ENCODE measurements around the gene LENEP.

The LENEP gene

DNA sequence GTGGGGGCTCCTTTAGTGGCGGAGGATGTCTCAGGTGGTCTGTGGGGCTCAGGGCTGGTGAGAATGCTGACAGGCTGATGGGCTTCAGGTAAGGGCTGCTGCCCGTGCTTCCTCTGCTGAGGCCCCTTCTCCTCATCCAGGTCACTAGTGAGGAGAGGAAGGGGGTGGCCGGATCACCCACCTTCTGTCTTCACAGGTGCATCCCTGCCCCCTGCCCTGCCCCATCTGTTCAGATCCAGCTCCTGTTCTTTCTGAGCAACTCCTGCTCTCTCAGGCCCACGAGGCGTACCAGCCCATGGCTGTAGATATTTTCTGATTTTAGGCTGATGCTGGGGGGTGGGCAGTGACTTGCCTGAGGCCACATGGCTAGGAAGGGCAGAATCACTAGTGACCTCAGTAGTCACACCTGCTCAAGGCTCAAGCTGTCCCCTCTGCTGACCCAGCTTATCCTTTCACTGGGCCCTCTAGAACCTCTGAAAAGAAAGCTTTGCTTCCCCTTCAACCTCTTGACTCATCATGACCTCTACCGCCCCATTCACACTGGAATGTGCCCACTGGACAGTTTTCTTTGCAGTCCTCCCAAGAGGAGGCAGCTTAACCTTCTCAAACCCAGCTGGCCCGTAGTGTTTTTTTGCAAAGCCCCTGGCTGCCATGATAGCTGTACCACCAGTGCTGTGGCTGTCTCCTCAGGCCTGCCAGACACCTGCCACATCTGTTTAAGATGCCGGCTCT lies 25.4 kb downstream of the LENEP start:
- TF ChIP-seq, protein P1, sequence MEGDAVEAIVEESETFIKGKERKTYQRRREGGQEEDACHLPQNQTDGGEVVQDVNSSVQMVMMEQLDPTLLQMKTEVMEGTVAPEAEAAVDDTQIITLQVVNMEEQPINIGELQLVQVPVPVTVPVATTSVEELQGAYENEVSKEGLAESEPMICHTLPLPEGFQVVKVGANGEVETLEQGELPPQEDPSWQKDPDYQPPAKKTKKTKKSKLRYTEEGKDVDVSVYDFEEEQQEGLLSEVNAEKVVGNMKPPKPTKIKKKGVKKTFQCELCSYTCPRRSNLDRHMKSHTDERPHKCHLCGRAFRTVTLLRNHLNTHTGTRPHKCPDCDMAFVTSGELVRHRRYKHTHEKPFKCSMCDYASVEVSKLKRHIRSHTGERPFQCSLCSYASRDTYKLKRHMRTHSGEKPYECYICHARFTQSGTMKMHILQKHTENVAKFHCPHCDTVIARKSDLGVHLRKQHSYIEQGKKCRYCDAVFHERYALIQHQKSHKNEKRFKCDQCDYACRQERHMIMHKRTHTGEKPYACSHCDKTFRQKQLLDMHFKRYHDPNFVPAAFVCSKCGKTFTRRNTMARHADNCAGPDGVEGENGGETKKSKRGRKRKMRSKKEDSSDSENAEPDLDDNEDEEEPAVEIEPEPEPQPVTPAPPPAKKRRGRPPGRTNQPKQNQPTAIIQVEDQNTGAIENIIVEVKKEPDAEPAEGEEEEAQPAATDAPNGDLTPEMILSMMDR (IDR thresholded peaks at IDR 0.05; ENCODE audit: insufficient read depth, low read length, missing control alignments), result no peak
- no peak for DNase-seq (ENCODE audit: low read depth, low spot score)
- H3K4me3 ChIP-seq (ENCODE audit: low read depth, low read length), result no peak overlapping the region
- CTCF ChIA-PET, result interaction anchor here (1.0 to 10.5 kb wide), 17 partner anchors 9 to 174 kb away, joined by 3 to 244 read pairs (median 7); partner anchors contain the start of genes ADAM15, DCST1, DCST2 and KRTCAP2
- POLR2A ChIA-PET, result interaction anchor here (1.5 kb wide), 1 partner anchor 48 kb away, joined by 5 read pairs; the partner anchor contains the start of gene SHC1

- H3K4me3 ChIP-seq (ENCODE audit: low read depth, low read length), result no peak overlapping the region
- ChIA-PET CTCF (interaction anchor here (0.7 to 10.5 kb wide), 15 partner anchors 9 to 192 kb away, joined by 3 to 244 read pairs (median 5); partner anchors contain the start of genes ADAM15, DCST1, DCST2 and KRTCAP2), POLR2A (interaction anchor here (1.5 kb wide), 1 partner anchor 49 kb away, joined by 5 read pairs; the partner anchor contains the start of gene SHC1)
- DNase-seq (ENCODE audit: low read depth, low spot score), result no peak
- TF ChIP-seq, protein P1 (IDR thresholded peaks at IDR 0.05; ENCODE audit: insufficient read depth, low read length, missing control alignments), result no peak
Measured at GRCh38 chr1:155019377-155020245, 26.2 kb downstream of the LENEP start.

DNA sequence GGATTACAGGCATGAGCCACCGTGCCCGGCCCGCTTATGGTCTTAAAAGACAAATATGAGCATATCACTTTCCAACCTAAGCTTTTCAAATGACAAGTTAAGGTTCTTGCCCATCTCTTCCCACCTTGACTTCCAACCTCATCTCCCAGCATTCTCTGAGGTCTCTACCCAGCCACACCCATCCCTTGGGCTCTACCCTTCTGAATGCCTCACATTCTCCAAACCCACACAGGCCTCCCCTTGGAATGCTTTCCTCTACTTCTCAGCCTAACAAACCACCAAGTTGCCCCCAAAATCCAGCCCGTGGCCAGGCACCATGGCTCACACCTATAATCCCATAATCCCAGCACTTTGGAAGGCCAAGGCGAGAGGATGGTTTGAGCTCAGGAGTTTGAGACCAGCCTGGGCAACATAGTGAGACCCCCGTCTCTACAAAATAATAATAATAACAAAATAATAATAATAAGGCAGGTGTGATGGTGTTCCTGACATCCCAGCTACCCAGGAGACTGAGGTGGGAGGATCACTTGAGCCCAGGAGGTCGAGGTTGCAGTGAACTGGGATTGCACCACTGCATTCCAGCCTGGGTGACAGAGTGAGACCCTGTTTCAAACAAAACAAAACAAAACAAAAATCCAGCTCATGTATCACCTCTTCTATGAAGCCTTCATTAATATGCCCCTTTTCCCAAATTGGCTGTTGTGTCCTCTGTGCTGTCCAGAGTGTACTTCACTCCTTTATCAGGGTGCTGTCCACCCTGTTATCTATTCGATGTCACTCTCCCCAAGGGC lies 28.9 kb downstream of the LENEP start:
- ChIA-PET POLR2A (no interaction called here), CTCF (interaction anchor here (0.9 to 10.5 kb wide), 9 partner anchors 9 to 77 kb away, joined by 3 to 244 read pairs (median 4); partner anchors contain the start of genes ADAM15, LENEP, PBXIP1 and ZBTB7B)
- TF ChIP-seq, protein P1 (IDR thresholded peaks at IDR 0.05; ENCODE audit: insufficient read depth, low read length, missing control alignments), result no peak
- no peak for DNase-seq (ENCODE audit: low read depth, low spot score)
- no peak overlapping the region for H3K4me3 ChIP-seq (ENCODE audit: low read depth, low read length)

DNA sequence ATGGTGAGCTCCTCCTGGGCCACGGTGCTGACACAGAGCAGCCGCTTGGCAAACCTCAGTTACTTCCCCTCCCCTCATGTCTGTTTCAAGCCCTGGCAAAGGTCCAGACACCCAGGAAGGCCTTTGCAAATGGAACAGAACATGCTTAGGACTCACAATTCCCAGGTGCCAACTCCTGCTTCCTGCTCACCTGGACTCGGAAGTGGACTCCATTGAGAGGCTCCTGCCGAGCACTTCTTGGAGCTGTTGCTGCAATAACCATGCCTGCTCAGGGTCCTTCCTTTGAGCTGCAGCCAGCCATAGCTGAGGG lies 29.5 kb downstream of the LENEP start:
- ChIA-PET POLR2A (no interaction called here), CTCF (interaction anchor here (0.9 to 10.5 kb wide), 7 partner anchors 20 to 78 kb away, joined by 3 to 244 read pairs (median 4); partner anchors contain the start of genes ADAM15, LENEP and ZBTB7B)
- DNase-seq (ENCODE audit: low read depth, low spot score), result no peak
- no peak overlapping the region for H3K4me3 ChIP-seq (ENCODE audit: low read depth, low read length)
- TF ChIP-seq, protein P1 (IDR thresholded peaks at IDR 0.05; ENCODE audit: insufficient read depth, low read length, missing control alignments), result no peak

- POLR2A ChIA-PET, result no interaction called here
- TF ChIP-seq, protein P1 (IDR thresholded peaks at IDR 0.05; ENCODE audit: insufficient read depth, low read length, missing control alignments), result no peak
- H3K4me3 ChIP-seq (ENCODE audit: low read depth, low read length), result no peak overlapping the region
- CTCF ChIA-PET, result interaction anchor here (0.8 to 10.5 kb wide), 5 partner anchors 19 to 63 kb away, joined by 3 to 244 read pairs (median 9); partner anchors contain the start of genes LENEP and ZBTB7B
- DNase-seq (ENCODE audit: low read depth, low spot score), result no peak
Measured at GRCh38 chr1:155023627-155024026, 30.2 kb downstream of the LENEP start.
